Measurements from ENCODE around the gene MYCBPAP.
A peak's percentile ranks its signal among the peaks of the same experiment; 100 is the strongest.

MYCBPAP gene

DNA sequence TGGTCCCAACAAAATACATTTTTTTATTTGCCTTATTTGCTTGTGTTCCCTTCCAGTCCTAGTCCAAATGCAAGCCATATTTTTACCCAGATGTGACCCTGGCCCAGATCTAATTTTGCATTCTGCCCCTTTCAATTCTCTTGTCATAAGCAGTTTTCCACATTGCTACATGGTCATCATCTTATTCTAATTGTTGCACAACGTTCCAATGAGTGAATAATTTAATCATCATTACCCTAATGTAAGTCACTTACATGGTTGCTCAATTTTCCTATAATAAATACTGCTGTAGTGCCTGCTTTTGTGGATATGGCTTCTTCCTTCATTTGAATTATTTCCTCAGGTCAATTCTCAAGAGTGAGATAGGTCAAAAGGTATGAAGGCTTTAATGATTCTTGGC, 16.7 kb upstream of the MYCBPAP start:
- no peak for DNase-seq (ENCODE audit: low spot score)

DNA sequence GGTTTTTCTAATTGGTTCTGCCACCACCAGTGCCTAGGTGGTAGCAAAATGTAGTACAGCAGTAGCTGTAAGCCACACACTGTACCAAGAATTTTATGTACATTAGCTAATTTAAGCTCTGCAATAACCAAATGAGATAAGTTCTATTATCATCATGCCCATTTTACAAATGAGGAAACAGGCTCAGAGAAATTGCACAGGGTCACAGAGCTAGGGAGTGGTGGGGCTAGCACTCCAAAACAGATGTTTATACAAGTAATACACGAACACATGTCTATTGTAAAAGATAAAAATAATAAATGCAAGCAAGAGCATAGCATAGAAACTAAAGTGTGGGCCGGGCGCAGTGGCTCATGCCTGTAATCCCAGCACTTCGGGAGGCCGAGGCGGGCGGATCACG, 16.0 kb upstream of the MYCBPAP start:
- DNase-seq (ENCODE audit: low spot score), result no peak

DNA sequence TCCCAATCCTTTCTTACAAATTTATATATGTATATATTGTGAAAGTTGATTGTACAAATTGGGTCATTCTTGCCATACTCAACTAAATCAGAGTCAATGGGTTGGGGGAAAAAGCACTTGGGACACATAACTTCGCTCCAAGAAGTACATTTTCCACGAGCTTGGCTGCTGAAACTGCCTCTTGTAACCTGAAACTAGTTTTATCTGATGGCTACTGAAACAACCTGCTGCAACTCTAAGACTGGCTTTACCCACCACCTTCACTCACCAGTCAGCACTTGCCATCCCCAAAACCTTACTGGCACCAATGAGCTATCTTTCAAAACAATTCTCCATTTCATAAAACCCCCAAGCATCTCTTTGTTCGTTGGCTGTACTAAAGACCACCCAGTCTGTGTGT, 14.5 kb upstream of the MYCBPAP start:
- DNase-seq (ENCODE audit: low spot score), result no peak

DNA sequence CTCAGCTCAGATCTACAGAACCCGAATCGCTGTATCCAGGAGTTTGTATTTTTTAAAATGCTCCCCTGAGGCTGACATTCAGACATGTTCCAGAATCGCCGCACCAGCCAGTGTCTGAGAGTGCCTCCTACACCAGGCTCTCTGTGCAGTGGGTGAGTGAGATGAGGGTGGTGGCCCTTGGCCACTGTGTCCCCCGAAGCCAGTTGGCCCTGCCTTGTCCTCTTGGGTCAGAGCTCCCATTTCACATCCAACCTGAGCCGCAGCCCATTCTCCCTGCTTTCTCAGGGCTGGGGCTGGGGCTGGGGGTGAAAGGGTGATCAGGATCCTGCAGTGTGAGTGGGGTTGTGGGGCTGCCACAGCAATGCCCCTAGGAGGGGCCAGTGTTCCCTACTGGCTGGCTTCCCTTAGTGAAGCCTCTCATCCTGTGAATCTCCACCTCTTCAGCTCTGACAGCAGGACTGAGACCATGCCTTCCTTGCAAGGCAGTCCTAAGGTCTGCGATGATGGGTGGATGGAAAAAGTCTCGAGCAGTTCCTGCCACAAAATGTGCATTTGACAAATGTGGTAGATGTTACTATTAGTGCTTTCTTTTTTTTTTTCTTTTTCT, 12.9 kb upstream of the MYCBPAP start:
- DNase-seq (ENCODE audit: low spot score), result no peak

DNA sequence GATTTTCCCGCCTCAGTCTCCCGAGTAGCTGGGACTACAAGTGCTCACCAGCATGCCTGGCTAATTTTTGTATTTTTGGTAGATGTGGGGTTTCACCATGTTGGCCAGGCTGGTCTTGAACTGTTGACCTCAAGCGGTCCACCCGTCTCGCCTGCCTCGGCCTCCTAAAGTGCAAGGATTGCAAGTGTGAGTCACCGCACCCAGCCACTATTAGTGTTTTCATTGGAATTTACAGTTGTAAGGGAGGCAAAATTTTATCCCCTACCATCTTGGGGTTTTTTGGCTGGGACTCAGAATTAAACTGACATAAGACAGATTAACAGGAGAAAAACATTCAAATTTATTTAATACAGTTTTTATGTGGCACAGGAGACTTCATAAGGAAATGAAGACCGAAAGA, 12.3 kb upstream of the MYCBPAP start:
- no peak for DNase-seq (ENCODE audit: low spot score)

DNA sequence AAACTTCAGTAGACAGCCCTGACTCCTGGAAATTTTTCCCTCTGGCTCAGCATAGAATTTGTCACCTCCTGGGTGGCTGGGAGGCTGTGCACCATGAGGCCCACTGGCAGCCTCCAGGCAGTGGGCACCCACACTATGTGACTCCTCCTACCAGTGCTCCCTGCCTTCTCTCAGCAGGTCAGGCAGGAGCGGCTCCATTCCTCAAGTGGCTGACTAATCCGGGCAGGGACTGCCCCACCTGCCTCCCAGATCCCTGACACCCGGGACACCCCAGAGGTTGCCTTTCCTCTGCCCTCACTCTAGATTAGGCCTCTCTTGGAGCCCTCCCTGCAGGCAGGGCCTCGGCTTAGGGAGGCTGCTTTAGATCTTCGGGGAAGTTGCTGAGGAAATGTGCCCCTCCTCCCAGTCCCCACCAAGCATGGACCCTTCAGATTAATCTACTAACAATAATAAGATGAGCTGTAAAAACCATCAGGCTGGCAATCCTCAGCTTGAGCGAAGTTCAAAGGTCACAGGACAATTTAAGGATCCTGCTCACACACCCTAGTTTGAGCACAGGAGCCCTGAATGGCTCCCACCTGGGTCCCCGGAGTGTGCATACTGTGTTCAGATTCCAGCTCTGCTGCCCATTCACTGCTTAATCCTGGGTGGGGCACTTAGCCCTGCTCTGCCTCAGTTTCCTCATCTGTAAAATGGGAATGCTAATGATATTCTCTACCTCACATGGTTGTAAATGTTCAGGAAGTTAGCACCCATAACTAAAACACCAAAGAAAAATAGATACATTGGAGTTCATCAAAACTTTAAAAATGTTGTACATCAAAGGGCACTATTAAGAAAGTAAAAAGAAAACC, 10.0 kb upstream of the MYCBPAP start:
- DNase-seq (ENCODE audit: low spot score), result no peak

DNA sequence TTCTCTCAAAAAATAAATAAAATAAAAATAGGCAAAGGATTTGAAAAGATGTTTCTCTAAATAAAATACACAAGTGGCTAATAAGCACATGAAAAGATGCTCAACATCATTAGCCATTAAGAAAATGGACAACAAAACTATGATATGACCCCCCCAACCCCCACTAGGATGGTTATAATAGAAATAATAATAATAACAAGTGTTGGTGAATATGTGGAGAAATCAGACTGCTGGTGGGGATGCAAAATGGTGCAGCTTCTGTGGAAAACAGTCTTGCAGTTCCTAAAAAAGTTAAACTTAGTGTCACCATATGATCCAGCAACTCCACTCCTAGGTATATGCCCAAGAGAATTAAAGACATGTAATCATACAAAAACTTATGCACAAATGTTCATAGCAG, 9.0 kb upstream of the MYCBPAP start:
- DNase-seq (ENCODE audit: low spot score), result no peak

DNA sequence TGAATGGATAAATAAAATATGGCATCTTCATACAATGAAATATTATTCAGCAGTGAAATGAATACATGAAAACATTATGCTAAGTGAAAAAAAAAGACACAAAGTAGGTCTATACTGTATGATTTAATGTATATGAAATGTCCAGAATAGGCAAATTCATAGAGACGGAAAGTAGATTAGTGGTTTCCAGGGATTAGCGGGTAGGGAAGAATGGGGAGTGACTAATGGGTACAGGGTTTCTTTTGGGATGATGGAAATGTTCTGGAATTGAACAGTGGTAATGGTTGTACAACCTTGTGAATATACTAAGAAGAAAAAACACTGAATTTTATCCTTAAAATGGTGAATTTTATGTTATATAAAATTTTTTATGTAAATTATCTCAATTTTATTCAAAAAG, 8.5 kb upstream of the MYCBPAP start:
- no peak for DNase-seq (ENCODE audit: low spot score)

DNA sequence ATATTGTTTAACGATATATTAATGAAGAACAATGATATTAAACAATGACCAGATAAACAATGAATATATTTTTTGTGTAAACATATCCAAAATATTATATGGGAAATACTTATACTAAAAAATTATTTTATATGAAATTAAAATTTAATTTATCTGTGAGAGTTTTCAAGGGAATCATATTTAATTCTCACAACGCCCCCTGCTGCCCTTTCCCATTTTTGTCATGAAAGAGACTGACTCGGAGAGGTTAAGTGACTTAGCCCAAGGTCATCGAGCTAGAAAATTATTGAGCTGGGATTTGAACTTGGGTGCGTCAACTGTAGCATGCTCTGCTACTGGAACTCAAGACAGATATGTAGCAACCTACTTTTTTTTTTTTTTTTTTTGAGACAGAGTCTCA, 7.2 kb upstream of the MYCBPAP start:
- DNase-seq (ENCODE audit: low spot score), result peak; percentile 22

DNA sequence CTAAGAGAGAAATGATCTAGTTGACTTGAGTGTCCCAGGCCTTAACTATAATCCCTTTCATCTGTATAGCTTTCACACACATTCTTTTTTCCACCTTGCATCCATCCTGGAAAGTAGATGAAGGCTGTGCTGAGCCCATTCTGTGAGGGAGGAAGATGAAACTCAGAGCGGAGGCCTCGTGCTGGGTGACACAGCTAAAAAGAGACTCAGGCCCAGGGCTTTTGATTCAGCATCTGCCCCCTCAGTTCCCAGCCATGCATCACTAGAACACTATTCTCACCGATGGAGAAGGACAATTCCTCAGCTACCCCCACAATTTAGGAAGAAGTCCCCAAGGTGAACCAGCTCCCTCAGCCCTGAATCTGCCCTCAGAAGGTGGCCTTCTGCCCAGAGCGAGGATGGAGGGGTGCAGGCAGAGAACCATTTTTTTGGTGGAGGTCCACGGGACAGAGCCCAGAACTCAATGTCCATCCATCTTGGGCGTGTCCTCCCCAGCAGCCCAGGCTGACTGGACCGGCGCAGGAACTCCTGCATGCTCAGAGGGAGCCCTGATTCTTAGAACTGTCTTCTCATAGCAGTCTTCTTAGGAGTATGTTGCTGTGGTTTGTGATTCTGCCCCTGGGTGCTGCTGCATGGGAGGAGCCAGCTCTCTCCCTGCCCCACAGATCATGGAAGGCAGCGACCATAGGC, 5.8 kb upstream of the MYCBPAP start:
- DNase-seq (ENCODE audit: low spot score), result no peak

DNA sequence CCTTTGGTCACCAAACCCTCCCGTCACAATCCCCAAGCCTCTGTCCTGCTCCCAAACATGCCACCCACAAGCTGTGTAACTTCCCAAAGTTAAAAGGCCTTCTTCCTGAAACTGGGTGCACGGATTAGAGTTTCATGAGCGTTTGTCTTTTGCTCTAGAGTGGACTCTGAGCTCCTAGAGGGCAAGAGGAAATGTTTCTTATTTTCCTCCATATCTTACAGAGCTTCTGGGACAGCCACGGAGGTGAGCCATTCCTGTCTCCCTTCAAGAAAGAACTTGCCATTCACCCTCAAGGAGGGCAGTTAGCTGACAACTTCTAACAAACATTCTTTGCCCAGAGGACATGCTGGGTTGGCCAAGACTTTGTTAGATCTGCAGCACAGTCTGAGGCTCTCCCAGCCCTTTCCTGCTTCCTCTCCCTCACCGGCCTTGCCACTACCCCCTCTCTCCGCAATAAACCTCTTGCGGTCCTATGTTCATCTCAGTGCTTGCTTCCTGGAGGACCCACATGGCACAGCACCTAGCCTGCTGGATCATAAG, 2.6 kb upstream of the MYCBPAP start:
- no peak for DNase-seq (ENCODE audit: low spot score)

DNA sequence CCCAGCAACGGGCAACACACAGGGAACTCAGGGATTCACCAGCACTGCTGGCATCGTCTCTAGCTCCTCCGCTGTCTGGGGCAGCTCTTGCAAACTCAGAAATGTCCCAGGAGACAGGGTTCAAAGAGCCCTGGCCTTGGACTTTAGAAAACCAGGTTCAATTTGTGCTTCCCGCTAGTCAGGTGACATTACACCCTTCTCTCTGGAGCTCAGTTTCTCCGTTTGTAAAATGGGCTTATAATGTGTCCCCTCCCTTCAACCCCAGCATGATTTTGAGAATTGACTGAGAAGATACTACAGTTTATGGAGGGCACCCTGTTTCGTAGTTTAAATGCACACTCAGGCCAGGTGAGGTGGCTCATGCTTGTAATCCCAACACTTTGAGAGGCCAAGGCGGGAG, 1.9 kb upstream of the MYCBPAP start:
- no peak for DNase-seq (ENCODE audit: low spot score)

DNA sequence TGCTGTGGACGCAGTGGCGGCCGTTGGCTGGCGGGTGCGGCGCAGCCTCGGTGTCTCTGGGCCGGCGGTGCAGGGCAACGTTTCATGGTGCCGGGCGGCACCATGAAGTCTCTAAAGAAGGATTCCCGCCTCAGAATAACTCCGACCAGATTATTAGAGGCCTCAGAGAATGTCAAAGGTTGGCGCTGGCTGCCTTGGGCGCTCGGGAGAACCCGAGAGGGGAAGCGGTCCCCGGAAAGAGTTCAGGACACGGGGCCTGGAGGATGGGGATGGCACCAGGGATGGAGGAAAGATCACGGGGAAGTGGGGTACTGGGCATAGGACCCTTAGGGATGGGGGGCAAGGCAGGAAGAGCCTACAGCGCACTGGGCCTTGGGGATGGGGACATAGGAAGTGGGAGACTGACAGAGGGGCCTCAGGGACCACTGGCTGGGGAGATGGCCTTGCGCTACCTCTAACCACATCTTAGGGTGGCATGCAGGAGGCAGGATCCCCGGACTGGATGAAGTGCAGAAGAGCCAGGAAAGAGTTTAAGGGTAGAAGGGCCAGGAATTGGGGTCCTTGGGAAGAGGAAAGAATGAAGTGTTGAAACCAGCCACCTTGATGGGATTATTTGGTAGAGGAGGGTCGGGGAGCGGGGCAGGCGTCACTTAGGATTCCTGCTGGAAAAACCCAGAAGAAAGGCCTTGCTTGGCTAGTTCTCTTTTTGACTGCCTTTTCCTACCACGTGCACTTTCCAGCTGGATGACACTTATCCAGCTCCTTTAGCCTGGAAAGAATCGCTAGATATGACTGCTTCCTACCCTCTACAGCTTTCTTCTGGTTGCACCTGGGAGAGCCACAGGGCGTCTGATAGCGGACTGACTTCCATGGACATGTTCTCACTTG, 578 bp downstream of the MYCBPAP start:
- DNase-seq (ENCODE audit: low spot score), result no peak

DNA sequence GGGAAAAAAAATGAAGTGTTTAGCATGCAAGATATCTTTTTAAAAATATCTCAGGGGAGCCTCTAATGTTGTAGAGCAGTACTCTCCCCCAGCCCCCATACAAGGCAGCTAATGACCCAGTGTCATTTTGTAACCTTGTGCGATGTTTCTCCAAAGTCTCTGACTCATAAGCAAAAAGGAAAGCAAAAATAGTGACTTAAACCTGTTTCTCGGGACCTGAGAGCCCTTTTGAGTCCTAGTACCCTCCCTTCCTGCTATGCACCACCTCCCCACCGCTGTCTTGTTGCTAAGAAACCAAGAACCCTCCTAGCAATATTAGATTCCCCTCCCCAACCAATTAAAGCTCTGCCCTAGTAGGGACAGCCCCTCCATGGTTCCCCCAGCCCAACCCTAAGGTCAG, 2.8 kb downstream of the MYCBPAP start:
- DNase-seq (ENCODE audit: low spot score), result peak; percentile 89

DNA sequence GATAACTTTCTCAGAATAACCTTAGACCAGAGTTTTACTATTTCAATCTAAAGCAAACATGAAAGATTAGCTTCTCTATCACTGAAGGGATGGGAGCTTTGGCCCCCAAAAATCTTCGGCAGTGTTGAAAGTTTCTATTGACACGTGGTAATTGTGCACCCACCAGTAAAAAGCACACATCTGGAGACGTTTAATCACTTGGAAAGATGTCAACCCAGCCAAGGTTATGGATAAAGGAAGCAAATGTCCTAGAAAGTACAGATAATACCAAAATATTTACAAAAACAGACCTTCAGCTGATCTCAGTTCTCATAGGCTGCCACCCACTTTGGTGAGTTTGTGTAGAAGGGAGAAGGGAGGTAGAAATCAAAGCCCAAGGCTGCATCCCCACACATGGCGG, 5.3 kb downstream of the MYCBPAP start:
- DNase-seq (ENCODE audit: low spot score), result no peak

DNA sequence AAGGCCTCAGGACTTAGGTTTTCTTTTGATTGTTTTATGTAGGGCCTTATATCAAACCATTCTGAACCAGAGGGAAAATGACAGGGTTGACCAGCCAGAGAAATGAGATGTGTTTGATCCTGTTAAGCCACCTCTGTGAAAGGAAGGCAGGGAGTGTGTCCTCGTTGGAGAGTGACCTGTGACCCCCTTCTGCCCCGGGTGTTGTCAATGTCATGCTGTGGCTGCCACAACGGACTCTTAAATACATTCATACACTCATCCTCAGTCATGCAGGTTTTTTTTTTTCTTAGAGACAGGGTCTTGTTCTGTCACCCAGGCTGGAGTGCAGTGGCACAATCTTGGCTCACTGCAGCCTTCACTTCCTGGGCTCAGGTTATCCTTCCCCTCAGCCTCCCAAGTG, 6.1 kb downstream of the MYCBPAP start:
- no peak for DNase-seq (ENCODE audit: low spot score)

DNA sequence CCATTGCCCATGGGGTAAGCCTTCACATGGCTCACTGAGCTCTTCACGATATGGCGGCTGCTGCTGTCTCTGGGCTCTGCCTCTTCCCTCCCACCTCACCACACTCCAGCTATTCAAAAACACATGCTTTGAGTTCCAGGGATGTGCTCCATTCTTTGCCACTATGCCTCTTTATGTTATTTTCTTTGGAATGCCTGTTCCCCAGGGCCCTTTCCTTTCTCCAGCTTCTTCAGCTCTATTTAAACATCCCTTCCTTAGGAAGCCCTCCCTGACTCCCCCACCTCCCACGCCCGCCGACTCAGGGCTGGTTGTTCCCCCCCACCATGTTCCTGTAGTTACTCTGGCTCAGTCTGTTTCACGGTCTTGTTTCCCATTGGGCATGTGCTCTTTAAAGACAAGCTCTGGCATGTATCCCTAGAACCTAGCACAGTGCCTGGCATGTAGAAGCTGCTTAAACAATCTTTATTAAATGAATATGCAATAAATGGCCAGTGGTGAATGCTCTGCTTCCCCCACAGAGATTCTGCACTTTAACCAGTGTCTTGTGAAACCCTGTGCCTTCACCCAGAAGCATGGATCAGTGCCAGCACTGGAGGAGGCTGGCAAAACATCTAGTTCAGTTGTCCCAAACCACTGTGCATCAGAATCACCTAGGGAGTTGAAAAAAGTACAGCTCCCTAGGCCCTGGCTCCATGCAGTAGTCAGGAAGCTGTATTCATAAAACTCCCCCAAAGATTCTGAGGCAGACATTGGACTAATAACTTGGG, 6.9 kb downstream of the MYCBPAP start:
- no peak for DNase-seq (ENCODE audit: low spot score)

DNA sequence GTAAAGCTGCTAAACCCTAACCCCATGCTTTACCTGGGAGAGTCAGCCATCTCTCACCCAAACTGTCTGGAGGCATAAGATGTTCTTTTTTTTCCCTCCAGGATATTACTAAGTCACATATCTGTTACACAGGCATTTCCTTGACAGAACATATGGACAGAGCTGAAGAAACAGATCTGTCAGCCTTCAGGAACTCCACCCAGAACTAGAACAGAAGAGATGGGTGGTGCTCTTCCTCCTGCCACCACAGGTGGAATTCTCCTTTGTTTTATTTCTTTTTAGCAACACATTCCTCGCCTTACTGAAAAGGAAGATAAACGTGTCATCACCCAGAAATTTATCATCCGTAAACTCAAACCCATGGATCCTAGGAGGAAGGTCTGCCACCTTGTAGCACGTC, 8.8 kb downstream of the MYCBPAP start:
- no peak for DNase-seq (ENCODE audit: low spot score)

DNA sequence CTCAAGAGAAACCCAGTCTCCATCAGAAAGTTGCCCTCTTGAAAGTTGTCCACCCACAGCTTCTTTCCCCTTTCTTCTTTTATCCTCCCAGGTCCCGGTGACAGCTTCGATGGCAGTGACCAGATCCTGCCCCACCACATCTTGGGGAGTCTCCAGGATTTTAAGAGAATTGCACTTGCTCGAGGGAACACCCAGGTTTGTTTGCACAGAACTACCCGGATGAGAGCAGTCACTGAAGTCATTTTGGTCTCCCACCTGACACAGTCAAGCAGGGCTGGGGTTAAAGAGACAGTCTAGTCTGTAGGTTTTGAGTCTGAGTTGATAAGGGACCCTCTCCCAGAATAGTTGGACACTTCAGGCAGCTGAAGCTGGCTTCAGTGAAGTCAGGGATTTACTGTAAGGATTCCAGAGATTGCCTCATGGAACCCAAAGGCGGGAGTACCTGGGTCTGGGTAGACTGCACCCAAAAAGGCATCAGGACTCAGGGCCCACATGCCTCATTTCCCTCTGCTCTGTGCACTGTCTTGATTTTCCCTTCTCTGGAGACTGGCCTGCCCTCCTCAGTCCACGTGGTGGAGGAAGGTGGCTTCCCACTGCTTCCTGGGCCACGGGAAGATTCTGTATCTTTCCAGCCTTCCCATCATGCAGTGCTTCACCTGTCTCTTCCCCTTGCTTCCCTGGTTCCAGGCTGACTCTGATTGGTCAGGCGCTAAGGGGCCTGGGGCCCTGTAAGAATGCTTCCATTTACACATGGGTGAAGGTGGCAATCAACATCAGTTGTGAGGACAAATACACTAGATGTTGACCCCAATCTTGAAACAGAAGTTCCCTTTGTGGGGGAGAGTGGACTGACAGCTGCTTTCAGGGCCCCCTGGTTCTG, 9.5 kb downstream of the MYCBPAP start:
- DNase-seq (ENCODE audit: low spot score), result no peak

DNA sequence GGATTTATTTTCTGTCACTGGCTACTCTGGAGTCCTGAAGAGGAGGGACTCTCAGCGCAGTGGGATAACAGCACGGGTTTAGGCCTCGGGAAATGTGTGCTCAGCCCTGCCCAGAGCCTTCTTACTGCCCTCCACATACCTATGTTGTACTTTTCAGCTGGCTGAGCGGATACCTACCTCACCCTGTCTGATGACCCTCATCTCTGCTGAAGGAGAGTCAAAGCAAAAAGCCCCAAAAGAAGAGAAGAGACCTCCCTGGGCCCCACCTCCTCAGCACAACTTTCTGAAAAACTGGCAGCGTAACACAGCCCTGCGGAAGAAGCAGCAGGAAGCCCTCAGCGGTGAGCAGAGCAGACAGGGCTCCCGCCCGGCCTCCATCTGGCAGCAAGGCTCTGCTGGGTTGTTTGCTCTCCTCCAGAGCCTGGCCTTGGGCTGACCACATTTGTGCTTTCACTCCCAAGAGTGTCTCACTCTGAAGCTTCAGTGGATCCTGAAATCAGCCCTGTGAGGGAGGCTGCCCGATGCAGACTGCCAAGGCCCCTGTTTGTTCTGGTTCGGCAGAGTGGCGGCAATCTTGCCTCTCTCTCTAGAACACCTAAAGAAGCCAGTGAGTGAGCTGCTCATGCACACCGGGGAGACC, 10.3 kb downstream of the MYCBPAP start:
- DNase-seq (ENCODE audit: low spot score), result no peak
